Fibroblast of peridontal ligament (primary cell): ENCODE measurements around the gene DNAH3.
A peak's percentile ranks its signal among the peaks of the same experiment; 100 is the strongest.
"Not testable (repeated sequence)": the region's sequence is repeated elsewhere in the genome, so short reads cannot be mapped to it uniquely, and the experiment has no call there.

Experiments
- DNase-seq: peaks from one replicate; pipeline ENCODE4 v3.0.0-alpha.2; 2010; ENCODE audit errors: extremely low read depth

DNAH3 gene

GRCh38 chr16:21075252-21075651, 75.4 kb downstream of the DNAH3 start:
- no peak for DNase-seq

GRCh38 chr16:21072976-21073375, 77.7 kb downstream of the DNAH3 start:
- no peak for DNase-seq

GRCh38 chr16:21071741-21072140, 78.9 kb downstream of the DNAH3 start:
- DNase-seq: no peak

GRCh38 chr16:21070564-21070963, 80.1 kb downstream of the DNAH3 start:
- DNase-seq: no peak

GRCh38 chr16:21069986-21070385, 80.7 kb downstream of the DNAH3 start:
- no peak for DNase-seq

GRCh38 chr16:21064203-21064602, 86.4 kb downstream of the DNAH3 start:
- no peak for DNase-seq

GRCh38 chr16:21063314-21063713, 87.3 kb downstream of the DNAH3 start:
- not testable (repeated sequence) for DNase-seq

- DNase-seq: no peak
Observed at GRCh38 chr16:21060027-21060510, 90.6 kb downstream of the DNAH3 start.

GRCh38 chr16:21057875-21058274, 92.8 kb downstream of the DNAH3 start:
- no peak for DNase-seq

- DNase-seq: no peak
Observed at GRCh38 chr16:21056396-21056795, 94.2 kb downstream of the DNAH3 start.

GRCh38 chr16:21055738-21056137, 94.9 kb downstream of the DNAH3 start:
- DNase-seq: not testable (repeated sequence)

GRCh38 chr16:21053590-21053989, 97.1 kb downstream of the DNAH3 start:
- no peak for DNase-seq

- not testable (repeated sequence) for DNase-seq
Observed at GRCh38 chr16:21048091-21048912, 102.3 kb downstream of the DNAH3 start.

- no peak for DNase-seq
Observed at GRCh38 chr16:21038197-21038596, 112.4 kb downstream of the DNAH3 start.

- DNase-seq: no peak
Observed at GRCh38 chr16:21037736-21038135, 112.9 kb downstream of the DNAH3 start.

GRCh38 chr16:21037168-21037567, 113.5 kb downstream of the DNAH3 start:
- no peak for DNase-seq

GRCh38 chr16:21036471-21036870, 114.2 kb downstream of the DNAH3 start:
- DNase-seq: no peak

- peak; percentile 29 for DNase-seq
Observed at GRCh38 chr16:21033704-21034103, 116.9 kb downstream of the DNAH3 start.

GRCh38 chr16:21033264-21033663, 117.4 kb downstream of the DNAH3 start:
- DNase-seq: no peak

GRCh38 chr16:21028728-21029127, 121.9 kb downstream of the DNAH3 start:
- peak; percentile 30 for DNase-seq

GRCh38 chr16:21026846-21027245, 123.8 kb downstream of the DNAH3 start:
- DNase-seq: no peak

- no peak for DNase-seq
Observed at GRCh38 chr16:21023509-21024202, 127.0 kb downstream of the DNAH3 start.

- DNase-seq: no peak
Observed at GRCh38 chr16:21021316-21021715, 129.3 kb downstream of the DNAH3 start.
